DMS153 treated with DMSO at 0.1 percent for 48 hours (cell line): ENCODE data around the gene RAB40C.

Experiments used
- DNase-seq: peaks from one replicate; lab custom pipeline; 2025; ENCODE audit not compliant: unreplicated experiment; lab: John Stamatoyannopoulos, UW

Gene RAB40C

GRCh38 chr16:644556-644955 is 54.7 kb downstream of the RAB40C start:
- DNase-seq: no peak

- DNase-seq: no peak
Measured at GRCh38 chr16:645852-646678, 56.2 kb downstream of the RAB40C start.

GRCh38 chr16:646679-647172 is 56.9 kb downstream of the RAB40C start:
- no peak for DNase-seq

- no peak for DNase-seq
Measured at GRCh38 chr16:647173-647902, 57.5 kb downstream of the RAB40C start.

GRCh38 chr16:648071-648780 is 58.4 kb downstream of the RAB40C start:
- DNase-seq: peak; percentile 10

- peak; percentile 75 for DNase-seq
Measured at GRCh38 chr16:648781-649589, 59.1 kb downstream of the RAB40C start, which contains the start of gene WDR90. WDR90 (plus strand) TSS chr16:649365; CDS start chr16:649417, 52 bp downstream.

- DNase-seq: no peak
Measured at GRCh38 chr16:649631-650030, 59.8 kb downstream of the RAB40C start.

GRCh38 chr16:651844-652243 is 62.0 kb downstream of the RAB40C start:
- no peak for DNase-seq

GRCh38 chr16:652454-653305 is 62.8 kb downstream of the RAB40C start:
- DNase-seq: no peak

- DNase-seq: no peak
Measured at GRCh38 chr16:654034-654433, 64.2 kb downstream of the RAB40C start.

GRCh38 chr16:657487-657886 is 67.6 kb downstream of the RAB40C start:
- DNase-seq: no peak

- DNase-seq: no peak
Measured at GRCh38 chr16:658679-659571, 69.1 kb downstream of the RAB40C start.

GRCh38 chr16:659618-660017 is 69.8 kb downstream of the RAB40C start:
- no peak for DNase-seq

- no peak for DNase-seq
Measured at GRCh38 chr16:660132-660458, 70.2 kb downstream of the RAB40C start.

- peak; percentile 68 for DNase-seq
Measured at GRCh38 chr16:660459-661183, 70.8 kb downstream of the RAB40C start.

- DNase-seq: no peak
Measured at GRCh38 chr16:661184-661821, 71.4 kb downstream of the RAB40C start.

- no peak for DNase-seq
Measured at GRCh38 chr16:662095-662494, 72.2 kb downstream of the RAB40C start.

GRCh38 chr16:662597-662996 is 72.7 kb downstream of the RAB40C start:
- no peak for DNase-seq
